ENCODE measurements around the gene HDLBP. TPM values are rescaled to one million over a fixed set of nuclear protein-coding genes. Genes with fewer than 3 reads are reported as not detected.

The HDLBP gene
- total and polyA plus RNA-seq, 8 donors: 273 to 996 (median 749) TPM

- Histone ChIP-seq H3K27ac (peak overlapping the region in 1 of 4 donors; percentile 15), H3K27me3 (no peaks in the 10 kb centered on the region), H3K9me3 (no peaks in the 10 kb centered on the region), H3K36me3 (peaks cover 11 to 72% (median 30%) of the 10 kb centered on the region in 3 donors), H3K4me1 (peaks cover 6 to 19% (median 9%) of the 10 kb centered on the region in 3 donors), H3K4me3 (no peak overlapping the region)
- FAIRE-seq: no peak
- 31 to 36% methylated on average over 8 of the region's 8 CpGs for WGBS, 2 donors
- intact Hi-C loops (cut with DNase I): loop anchor here in 1 of 3 donors (10.0 kb wide), 1 partner anchor 75 kb away; no protein-coding TSS in a partner anchor
- no peak for DNase-seq
- TF ChIP-seq CTCF (IDR thresholded peaks at IDR 0.05): no peak
- peak; percentile 57 to 65 (median 63) for ATAC-seq
Measured at GRCh38 chr2:241339839-241340630, 24.6 kb upstream of the HDLBP start.

DNA sequence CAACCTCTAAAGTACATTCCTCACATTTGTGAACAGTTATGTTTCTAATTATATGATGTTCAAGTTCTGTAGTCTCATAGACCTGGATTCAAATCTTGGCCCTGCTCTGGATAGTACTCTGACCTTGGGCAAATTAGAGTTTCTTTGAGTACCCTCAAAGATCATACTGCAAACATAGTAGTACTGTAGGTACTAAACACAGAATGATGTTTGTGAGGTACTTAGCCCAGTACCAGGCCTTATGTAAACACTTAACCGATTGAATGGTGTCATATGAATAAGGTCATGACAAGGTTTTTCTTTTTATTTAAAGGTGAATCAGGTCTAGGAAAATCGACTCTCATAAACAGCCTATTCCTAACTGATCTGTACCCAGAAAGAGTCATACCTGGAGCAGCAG lies 19.3 kb upstream of the HDLBP start:
- no peaks in the 10 kb centered on the region for H3K9me3 ChIP-seq
- no peak overlapping the region for H3K4me3 ChIP-seq
- no peak for TF ChIP-seq CTCF (IDR thresholded peaks at IDR 0.05)
- peaks cover 2 to 7% (median 4%) of the 10 kb centered on the region in 3 donors for H3K4me1 ChIP-seq
- H3K36me3 ChIP-seq: peaks cover 0 to 37% (median 16%) of the 10 kb centered on the region in 3 donors
- intact Hi-C loops (cut with DNase I): loop anchor here in 1 of 3 donors (10.0 kb wide), 1 partner anchor 70 kb away; no protein-coding TSS in a partner anchor
- DNase-seq (no peak), ATAC-seq (no peak), FAIRE-seq (no peak)
- no peak overlapping the region for H3K27ac ChIP-seq
- no peaks in the 10 kb centered on the region for H3K27me3 ChIP-seq
- 46 to 50% methylated on average over 2 of the region's 2 CpGs for WGBS, 2 donors

GRCh38 chr2:241330616-241330981 lies 15.1 kb upstream of the HDLBP start:
- Histone ChIP-seq H3K4me3 (no peak overlapping the region), H3K9me3 (no peaks in the 10 kb centered on the region), H3K27me3 (no peaks in the 10 kb centered on the region), H3K4me1 (peaks cover 0 to 2% (median under 1%) of the 10 kb centered on the region in 3 donors), H3K27ac (no peak overlapping the region), H3K36me3 (peaks cover 0 to 34% (median 25%) of the 10 kb centered on the region in 3 donors)
- 80 to 81% methylated on average over 4 of the region's 4 CpGs for WGBS, 2 donors
- intact Hi-C loops (cut with DNase I): loop anchor here in 1 of 3 donors (10.0 kb wide), 1 partner anchor 66 kb away; no protein-coding TSS in a partner anchor
- FAIRE-seq: no peak
- TF ChIP-seq CTCF (IDR thresholded peaks at IDR 0.05): no peak
- no peak for DNase-seq
- no peak for ATAC-seq

GRCh38 chr2:241329669-241330615 lies 14.5 kb upstream of the HDLBP start:
- intact Hi-C loops (cut with DNase I): loop anchor here in 1 of 3 donors (10.0 kb wide), 1 partner anchor 65 kb away; no protein-coding TSS in a partner anchor
- H3K36me3 ChIP-seq: peaks cover 0 to 31% (median 25%) of the 10 kb centered on the region in 3 donors
- FAIRE-seq (no peak), DNase-seq (no peak), ATAC-seq (no peak)
- no peaks in the 10 kb centered on the region for H3K9me3 ChIP-seq
- no peaks in the 10 kb centered on the region for H3K27me3 ChIP-seq
- 86 to 90% methylated on average over 11 of the region's 11 CpGs for WGBS, 2 donors
- no peak for TF ChIP-seq CTCF (IDR thresholded peaks at IDR 0.05)
- no peak overlapping the region for H3K4me3 ChIP-seq
- no peak overlapping the region for H3K27ac ChIP-seq
- peaks cover 4 to 6% (median 5%) of the 10 kb centered on the region in 3 donors for H3K4me1 ChIP-seq

Measured in pancreas (tissue), 10 donors.